Measurements from ENCODE around the gene ZNF597.

GRCh38 chr16:3488801-3489200, 45.5 kb upstream of the ZNF597 start:
- no peak for TF ChIP-seq ZFP3 (CRISPR knock-in tag; IDR thresholded peaks at IDR 0.05)
- no peak for TF ChIP-seq GLIS3 (CRISPR knock-in tag; IDR thresholded peaks at IDR 0.05)
- no peak for TF ChIP-seq PPARA (CRISPR knock-in tag; IDR thresholded peaks at IDR 0.05; ENCODE audit: borderline replicate concordance)
- no peak for TF ChIP-seq RARB (CRISPR knock-in tag; IDR thresholded peaks at IDR 0.05)
- TF ChIP-seq CSDC2 (CRISPR knock-in tag; IDR thresholded peaks at IDR 0.05) = no peak
- TF ChIP-seq ZNF8 (CRISPR knock-in tag; IDR thresholded peaks at IDR 0.05) = no peak
- no peak for TF ChIP-seq PATZ1 (CRISPR knock-in tag; IDR thresholded peaks at IDR 0.05; ENCODE audit: borderline replicate concordance)
- TF ChIP-seq ISL1 (CRISPR knock-in tag; IDR thresholded peaks at IDR 0.05) = no peak
- TF ChIP-seq BACH2 (CRISPR knock-in tag; IDR thresholded peaks at IDR 0.05; ENCODE audit: borderline replicate concordance) = no peak
- no peak for TF ChIP-seq ZFP30 (CRISPR knock-in tag; IDR thresholded peaks at IDR 0.05)
- no peak for TF ChIP-seq ZNF565 (CRISPR knock-in tag; conservative IDR thresholded peaks at IDR 0.05; ENCODE audit: low read depth)
- TF ChIP-seq ESRRG (CRISPR knock-in tag; IDR thresholded peaks at IDR 0.05) = no peak
- no peak for TF ChIP-seq CSRNP3 (CRISPR knock-in tag; IDR thresholded peaks at IDR 0.05)
- no peak for TF ChIP-seq ARNTL (CRISPR knock-in tag; IDR thresholded peaks at IDR 0.05; ENCODE audit: borderline replicate concordance, low read depth)

Data from SK-N-SH treated with all-trans-retinoic acid at 6 μM for 48 hours (cell line).